Measurements from ENCODE around the gene RAD1.

Gene RAD1

DNA sequence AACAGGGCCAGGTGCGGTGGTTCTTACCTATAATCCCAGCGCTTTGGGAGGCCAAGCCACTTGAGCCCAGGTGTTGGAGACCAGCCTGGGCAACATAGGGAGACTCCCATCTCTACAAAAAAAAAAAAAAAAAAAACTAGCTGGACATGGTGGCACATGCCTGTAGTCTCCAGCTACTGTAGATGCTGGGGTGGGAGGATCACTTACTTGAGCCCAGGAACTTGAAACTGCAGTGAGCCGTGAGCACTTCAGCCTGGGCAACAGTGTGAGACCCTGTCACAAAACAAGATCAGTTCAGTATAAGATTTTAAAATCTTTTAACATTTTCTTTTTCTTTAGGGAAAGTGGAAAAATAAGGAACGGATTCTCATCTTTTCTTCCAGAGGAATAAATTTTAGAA lies 2.7 kb upstream of the RAD1 start:
- DNase-seq (ENCODE audit: insufficient read length, low spot score) (no peak), FAIRE-seq (no peak)

DNA sequence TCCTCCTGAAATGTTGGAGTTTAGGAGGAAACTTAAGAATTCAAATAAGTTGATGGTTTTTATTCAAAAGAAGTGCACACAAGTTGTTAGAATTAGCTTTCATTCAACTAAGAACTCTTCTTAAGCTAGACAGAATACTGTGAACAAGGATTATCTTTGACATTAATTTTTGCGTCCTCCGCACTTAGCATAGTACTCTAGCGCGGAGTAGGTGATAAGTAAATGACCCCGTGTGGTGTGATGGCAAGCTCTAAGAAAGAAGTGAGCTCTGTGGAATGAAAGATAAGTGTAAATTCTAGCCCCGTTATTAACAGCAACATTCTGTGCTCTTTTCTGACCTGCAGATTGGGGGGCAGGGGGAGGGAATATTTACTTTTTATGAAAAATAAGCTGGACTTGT lies 1.2 kb upstream of the RAD1 start:
- no peak for FAIRE-seq
- no peak for DNase-seq (ENCODE audit: insufficient read length, low spot score)

DNA sequence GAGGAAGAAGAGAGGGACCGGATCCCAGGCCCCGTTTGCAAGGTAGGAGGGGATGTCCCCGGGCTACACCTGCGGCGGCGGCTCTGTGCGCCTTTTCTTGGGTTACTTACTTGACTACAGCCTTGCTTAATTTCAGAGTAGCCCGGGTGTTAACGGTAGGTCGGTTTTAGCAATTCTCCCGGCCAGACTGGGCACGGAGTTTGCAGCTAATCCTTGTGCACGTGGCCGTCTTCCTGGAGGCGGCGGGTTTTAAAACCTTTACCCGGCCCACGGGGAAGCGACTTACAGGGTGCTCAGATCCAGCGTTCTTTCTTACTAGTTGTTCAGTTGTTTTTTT lies 520 bp upstream of the RAD1 start:
- DNase-seq (ENCODE audit: insufficient read length, low spot score) (no peak), FAIRE-seq (no peak)

DNA sequence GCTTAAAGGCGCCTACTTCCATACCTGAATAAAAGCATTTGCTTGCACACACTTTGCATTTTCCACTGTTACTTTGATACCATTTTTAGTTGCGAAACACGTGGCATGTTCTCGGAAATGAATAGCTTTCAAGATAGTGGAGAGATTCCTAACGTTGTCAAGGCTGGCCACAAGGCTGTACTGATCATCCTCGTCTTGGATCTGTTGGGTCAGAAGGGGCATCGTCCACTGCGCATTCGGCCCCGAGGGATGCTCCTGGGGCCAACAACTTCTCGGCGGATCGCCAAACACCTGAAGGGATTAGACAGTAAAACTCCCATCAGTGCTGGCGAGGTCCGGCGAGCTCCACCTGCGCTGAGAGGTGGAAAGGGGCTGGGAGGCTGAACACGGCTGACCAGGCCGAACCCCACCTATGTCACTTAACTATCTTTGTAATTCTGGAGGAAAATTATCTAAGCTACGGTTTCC lies 599 bp downstream of the RAD1 start:
- DNase-seq (ENCODE audit: insufficient read length, low spot score) = peak; percentile 36
- peak; percentile 79 for FAIRE-seq

DNA sequence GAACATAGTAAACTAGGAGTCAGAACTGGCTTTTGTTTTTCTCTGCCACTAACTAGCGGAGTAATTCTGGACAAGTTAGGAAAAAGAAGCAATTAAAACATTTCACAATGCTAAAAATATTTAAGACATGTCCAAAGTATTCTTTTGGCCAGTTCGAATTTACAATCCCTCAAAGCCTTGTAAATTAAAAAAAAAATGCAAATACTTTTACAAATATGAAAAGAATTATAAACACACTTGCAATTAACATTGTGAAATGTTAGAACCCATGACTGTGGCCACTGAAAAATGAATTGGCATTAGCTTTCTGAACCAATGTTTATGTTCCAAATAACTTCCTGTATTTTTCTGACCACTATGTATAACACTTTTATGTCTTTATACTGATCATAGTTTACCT lies 2.2 kb downstream of the RAD1 start:
- DNase-seq (ENCODE audit: insufficient read length, low spot score) (no peak), FAIRE-seq (no peak)

DNA sequence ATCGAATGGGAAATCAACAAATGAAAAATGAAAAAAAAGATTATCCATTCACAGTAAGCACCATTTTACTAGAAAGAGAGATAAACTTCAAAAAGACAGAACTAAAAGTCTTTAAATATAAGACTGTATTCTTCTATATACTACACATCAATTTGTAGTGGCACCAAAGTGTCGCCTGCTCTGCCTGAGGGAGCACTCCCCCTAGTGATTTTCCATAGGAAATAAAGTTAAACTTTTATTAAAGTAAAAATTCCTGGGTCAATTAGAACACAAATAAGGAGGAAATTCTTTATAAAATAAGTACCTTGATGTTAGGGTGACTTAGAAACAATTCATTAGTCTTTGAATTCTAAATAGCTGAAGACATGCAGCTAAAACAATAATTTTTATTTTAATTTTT lies 9.7 kb downstream of the RAD1 start:
- no peak for DNase-seq (ENCODE audit: insufficient read length, low spot score)
- no peak for FAIRE-seq

DNA sequence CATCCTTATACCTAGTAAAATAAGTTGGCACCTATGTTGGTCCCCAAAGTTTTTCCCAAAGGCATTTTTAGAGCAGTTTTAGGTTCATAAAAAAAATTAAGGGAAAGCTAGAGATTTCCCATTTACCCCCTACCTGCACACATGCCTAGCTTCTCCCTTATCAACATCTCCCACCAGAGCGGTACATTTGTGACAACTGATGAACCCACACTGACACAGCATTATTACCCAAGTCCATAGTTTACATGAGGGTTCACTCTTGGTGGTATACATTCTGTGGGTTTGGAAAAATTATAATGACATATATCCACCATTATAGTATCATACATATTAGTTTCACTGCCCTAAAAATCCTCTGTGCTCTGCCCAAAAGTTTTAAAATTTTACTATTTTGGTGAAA lies 12.0 kb downstream of the RAD1 start:
- no peak for FAIRE-seq

DNA sequence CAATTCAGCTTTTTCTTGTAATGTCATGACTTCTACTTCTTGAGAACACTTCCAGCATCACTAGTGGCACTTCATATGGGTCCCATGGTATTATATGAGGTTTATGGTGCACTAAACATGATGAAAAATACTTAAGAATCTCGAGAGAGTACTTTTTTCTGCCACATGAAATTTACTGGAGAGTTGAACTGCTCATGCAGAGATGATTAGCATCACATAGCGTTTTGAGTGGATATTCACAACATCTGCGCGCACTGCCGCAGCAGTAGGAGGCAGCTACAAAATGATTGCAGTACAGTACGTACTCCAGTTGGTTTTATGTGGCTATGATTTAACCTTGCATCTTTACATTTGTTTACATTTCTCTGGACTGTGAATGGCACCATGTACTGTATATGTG lies 14.7 kb downstream of the RAD1 start:
- DNase-seq (ENCODE audit: insufficient read length, low spot score) (no peak), FAIRE-seq (no peak)

More for the DNA sequence above, 12.0 kb downstream of the RAD1 start:
- no peak for DNase-seq (ENCODE audit: insufficient read length, low spot score)

DNA sequence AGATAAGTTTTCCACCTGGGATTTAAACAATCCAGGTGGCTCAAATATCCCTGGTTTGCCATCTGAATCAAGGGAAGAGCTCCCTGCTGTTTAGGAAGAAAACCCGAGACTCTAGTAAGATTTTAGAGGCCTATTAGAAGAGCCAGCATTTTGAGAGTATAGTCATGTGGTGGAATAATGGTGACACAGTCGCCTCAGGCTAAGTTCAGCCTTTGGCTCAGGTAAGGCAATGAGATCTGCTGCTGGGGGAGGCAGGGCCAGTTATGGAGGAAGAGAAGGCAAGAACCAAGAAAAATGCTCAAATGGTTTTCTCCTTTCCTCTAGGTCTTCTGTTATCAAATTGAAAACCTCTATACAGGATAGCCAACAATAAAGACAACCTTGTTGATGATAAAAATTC lies 16.2 kb downstream of the RAD1 start:
- no peak for DNase-seq (ENCODE audit: insufficient read length, low spot score)
- FAIRE-seq = no peak

DNA sequence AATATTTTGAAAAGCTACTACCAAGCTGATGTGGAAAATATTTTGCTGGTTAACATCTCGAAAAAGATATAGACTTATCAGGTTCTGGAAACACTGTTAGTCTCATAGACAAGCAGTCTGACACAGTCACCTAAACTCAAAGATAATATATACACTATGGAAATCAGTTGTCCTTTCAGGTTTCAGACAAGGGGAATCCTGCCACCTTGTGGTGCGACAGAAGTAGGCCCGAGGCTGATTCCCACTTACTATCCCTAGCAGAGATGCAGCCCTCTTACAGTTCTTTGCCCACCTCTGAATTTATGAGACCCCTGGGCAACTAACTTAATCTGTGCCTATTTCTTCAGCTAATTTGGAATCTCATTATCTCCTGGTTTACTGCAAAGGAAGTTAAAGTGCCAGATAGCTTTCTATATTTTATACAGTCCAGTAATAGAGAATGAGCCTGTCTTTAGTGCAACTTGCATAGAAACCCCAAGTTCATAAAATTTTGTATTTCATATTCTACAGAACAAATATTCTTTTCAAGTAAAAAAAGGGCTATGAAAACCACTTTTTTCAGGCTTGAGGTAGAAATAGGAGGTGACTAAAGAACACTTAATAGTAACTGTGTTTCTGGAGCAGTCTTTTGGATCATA lies 16.9 kb downstream of the RAD1 start:
- FAIRE-seq (peak; percentile 74), DNase-seq (ENCODE audit: insufficient read length, low spot score) (peak; percentile 81)

DNA sequence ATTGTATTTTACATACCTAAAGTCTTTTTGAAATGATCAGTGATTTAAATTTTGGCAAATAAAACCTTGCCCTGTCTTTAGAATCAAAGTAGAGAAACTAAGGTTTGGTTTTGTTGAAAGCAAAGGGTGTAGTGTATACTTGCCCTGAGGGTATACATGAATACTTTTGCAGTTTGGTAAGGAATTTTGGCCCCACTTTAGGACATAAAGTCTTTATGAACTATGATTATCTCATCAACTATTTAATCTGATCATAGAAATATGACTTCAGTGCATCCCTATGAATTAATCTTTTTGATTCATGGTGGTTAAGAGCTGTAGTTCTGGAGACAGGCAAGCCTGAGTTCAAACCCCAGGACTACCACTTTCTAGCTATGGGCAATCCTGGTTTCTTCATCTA lies 17.7 kb downstream of the RAD1 start:
- no peak for FAIRE-seq

DNA sequence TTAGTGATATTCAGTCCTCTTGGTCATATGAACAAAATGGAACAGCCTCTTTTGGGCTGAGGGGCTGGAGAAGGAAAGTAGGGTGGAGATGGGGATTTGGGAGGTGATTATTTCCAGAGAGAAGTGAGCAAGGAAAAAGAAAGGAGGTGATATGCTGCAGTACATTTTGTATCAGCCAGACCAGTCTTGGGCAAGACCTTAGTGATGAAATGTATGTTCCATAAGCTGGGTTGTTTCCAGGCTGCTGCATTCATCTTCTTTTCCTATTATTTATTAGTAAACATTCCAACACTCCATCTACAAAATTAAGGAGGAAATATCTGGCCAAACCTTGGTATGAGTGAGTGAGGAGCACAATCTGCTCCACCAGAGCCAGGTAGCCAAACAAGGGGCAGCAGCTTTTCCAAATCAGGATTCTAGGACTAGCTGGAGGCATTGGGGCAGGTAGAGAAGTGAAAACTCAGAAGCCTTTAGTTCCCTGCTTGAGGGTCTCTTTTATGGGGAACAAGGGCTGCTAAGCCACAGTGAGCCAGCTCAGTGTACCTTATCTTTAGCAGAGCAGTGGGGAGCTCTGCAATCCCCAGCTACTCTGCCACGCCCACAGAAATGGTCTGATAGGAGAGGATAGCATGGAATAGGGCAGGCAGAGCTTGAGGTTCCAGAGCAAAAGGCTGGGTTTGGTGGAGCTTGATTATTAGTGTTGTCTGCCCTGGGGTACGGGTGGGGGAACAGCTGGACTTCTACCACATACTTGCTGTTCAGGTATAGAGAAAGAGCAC lies 19.5 kb downstream of the RAD1 start:
- FAIRE-seq (no peak), DNase-seq (ENCODE audit: insufficient read length, low spot score) (no peak)

More for the DNA sequence above, 17.7 kb downstream of the RAD1 start:
- no peak for DNase-seq (ENCODE audit: insufficient read length, low spot score)

DNA sequence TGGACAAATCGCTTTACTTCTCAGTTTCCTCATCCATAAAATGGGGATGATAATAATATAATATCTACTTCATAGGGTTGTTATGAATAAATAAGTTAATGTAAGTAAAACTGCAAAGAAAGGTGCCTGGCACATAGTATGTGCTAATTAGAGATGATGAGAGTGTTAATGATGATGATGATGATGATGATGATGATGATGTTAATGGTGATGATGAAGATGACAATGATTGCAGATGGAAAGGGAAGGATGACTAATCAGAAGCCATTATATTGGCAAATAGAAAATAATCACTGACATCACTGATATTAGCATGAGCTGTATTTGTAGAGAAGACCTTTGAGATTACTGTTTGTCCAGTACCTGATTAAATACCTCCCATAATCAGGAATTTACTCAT lies 20.6 kb downstream of the RAD1 start:
- DNase-seq (ENCODE audit: insufficient read length, low spot score) (no peak), FAIRE-seq (no peak)

DNA sequence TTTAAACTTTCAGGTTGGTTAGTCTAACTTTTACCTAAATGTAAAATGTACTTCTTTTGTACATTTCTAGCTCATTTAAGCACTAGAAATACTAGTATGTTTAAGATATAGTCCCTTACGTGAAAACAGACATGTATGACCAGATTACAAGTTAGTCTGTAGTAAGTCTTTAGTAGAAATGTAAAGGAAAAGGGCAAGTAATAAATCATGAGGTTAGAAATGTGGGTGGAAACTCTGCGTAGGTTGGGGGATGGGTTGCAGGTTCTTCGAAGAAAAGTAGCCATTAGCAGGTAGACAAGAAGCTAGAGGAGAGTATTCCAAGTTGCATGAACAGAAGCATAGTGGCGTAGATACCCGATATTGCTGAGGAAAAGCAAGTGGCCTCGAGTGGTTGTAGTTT lies 22.9 kb downstream of the RAD1 start:
- FAIRE-seq = no peak
- no peak for DNase-seq (ENCODE audit: insufficient read length, low spot score)

DNA sequence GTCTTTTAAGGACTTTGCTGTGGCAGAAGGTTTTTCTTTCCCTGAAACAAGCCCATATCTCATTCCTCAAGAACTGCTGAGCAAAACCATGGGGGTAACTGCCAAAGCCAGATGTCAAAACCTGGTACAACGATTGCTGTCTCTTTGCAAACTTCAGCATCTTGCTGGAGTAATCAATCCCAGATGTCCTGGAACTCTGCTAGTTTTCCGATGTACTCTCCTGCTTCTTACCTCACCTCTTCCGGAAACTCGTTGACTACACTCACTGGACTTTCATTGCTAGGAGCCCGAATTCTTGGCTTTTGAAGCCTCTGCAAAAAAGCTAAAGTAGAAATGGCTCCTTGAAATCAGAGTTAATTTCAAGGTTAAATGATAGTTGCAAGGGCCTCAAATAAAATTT lies 23.3 kb downstream of the RAD1 start:
- DNase-seq (ENCODE audit: insufficient read length, low spot score) = no peak
- no peak for FAIRE-seq

DNA sequence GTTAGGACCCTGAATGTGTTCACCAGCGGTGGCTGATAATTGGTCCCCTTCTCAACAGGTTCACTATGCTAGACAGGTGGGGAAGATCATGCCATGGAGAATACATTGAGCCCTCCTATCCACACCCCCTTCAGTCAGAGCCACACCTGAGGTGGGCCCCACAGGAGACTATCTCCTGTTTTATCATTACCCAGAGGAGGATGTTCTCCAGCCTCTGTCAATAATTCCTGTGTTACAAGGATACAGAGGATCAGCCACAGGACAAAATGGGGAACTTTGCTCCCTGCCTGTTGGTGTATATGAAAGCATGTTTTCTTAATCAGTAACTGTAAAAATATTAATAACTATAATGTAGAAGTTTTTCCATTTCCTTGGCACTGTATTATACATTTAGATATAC lies 25.9 kb downstream of the RAD1 start:
- FAIRE-seq = no peak
- DNase-seq (ENCODE audit: insufficient read length, low spot score) = no peak

DNA sequence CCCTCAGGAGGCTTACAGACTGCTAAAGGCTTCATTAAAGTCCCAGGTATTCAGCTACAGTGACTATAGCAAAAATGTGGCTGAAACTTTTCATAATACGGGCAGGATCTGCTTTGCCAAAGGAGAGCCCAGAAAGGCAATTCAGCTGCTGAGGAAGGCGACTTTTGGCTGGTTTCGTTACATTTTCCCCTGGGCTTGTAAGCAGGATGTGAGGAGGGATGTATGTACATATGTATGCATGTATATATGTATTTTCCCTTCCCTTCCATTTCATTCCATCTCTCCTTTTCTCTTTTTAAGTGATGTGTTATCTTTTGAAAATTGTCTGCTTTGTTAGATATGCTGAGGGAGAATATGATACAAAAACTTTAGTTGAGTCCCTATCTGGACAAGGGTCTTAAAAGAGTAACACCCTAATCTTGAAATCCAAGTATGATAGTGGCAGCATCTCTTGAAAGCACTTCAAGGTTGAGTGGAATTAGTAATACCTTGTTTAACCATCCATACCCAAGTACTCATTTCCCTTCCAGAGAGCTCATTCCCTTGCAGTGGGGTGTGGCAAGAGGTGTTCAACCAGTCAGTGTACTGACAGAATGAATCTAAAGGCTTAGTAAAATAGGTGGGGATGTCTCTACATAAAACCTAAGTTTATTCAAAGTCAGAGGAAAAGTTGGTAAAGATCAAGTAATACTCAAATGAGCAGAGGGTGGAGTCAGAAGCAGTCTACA lies 28.7 kb downstream of the RAD1 start:
- peak; percentile 33 for FAIRE-seq
- DNase-seq (ENCODE audit: insufficient read length, low spot score) = no peak

DNA sequence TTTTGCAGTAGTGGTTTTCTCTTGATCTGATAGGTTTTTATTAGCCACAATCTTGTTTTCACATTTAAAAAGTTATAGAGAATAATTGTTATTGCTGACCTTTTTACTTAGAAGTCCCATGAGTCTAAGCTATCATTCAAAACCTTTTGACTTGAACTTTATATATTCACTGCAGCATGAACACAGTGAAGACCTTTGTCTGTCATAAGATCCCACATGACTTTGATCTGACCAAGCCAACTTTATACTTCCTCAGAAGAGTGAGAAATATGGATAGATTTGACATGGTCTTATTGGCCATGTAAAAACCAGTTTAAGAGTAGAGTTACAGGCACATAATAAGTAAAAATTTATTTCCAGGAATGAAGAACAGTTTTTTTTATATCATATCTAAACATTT lies 34.1 kb downstream of the RAD1 start:
- FAIRE-seq (no peak), DNase-seq (ENCODE audit: insufficient read length, low spot score) (no peak)

DNA sequence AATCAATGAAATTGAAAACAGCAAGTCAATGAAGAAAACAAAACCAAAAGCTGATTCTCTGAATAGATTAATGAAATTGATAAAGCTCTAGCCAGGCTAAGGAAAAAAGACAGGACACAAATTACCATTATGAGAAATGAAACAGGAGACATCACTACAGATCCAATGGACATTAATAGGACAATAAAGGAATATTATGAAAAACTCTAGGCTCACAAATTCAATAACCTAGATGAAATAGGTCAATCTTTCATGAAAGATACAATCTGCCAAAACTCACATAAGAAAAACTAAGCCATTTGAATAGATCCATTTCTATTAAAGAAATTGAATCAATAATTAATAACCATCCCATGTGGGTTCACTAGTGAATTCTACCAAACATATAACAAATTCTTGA lies 39.0 kb downstream of the RAD1 start:
- no peak for DNase-seq (ENCODE audit: insufficient read length, low spot score)
- no peak for FAIRE-seq

DNA sequence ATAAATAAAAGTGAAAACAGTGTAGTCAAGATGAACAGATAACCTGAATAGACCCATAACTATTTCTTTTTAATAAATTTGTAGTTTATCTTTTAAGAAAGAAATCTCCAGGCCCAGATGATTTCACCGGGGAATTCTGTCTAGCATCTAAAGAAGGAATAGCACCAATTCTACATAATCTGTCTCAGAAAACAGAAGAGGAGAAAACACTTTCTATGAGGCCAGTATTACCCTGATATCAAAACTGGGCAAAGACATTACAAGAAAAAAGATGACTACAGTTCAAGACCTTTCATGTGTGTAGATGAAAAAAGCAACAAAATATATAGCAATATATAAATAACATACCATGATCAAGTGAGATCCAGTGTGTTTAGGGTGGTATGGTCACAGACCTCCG lies 44.9 kb downstream of the RAD1 start:
- no peak for DNase-seq (ENCODE audit: insufficient read length, low spot score)

DNA sequence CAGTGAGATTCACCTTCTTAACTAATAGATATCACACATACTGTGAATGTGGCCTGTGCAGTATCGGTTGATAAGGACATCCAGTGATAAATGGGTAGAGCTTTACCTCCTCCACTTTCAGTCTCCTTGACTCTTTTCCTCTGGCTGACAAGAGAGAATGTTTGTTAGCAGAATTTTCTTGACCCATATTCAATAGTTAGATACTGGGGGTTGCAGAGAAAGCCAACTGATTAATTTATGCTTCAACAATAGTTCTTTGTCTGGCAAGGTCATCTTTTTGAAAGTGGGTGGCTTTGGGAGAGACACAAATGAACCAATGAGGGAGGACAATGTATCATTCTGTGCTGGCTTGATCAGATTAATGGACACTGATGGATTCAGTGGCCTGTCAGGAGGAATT lies 46.0 kb downstream of the RAD1 start:
- no peak for FAIRE-seq

More for the DNA sequence above, 44.9 kb downstream of the RAD1 start:
- no peak for FAIRE-seq

DNA sequence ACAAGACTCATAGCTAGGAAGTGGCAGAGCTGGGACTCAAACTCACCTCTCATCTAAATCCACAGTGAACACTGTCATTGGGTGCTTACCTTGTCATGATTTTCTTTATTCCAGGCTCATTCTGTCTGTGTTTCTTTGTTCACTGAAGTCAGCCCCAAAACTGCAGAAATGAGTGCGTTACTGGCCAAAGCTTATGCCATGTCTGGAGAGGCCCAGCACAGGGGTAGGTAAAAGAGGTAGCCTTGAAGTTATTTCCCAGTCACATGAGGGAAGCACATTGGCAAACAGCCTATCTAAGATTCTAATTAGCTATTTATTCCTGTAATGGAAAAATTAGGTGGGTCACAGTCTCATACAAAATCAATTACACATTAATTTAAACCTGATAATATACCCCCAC lies 46.5 kb downstream of the RAD1 start:
- peak; percentile 36 for FAIRE-seq
- DNase-seq (ENCODE audit: insufficient read length, low spot score) = no peak

More for the DNA sequence above, 46.0 kb downstream of the RAD1 start:
- DNase-seq (ENCODE audit: insufficient read length, low spot score) = no peak

Measured in HTR-8/SVneo (cell line).